NOMO-1 (cell line): ENCODE data around the gene NCKAP5L.

Source experiments
- DNase-seq, 2 experiments: peaks; one replicate each; lab custom pipeline; 2025; ENCODE audit not compliant: unreplicated experiment in 2 of 2; lab: John Stamatoyannopoulos, UW

The NCKAP5L gene

DNA sequence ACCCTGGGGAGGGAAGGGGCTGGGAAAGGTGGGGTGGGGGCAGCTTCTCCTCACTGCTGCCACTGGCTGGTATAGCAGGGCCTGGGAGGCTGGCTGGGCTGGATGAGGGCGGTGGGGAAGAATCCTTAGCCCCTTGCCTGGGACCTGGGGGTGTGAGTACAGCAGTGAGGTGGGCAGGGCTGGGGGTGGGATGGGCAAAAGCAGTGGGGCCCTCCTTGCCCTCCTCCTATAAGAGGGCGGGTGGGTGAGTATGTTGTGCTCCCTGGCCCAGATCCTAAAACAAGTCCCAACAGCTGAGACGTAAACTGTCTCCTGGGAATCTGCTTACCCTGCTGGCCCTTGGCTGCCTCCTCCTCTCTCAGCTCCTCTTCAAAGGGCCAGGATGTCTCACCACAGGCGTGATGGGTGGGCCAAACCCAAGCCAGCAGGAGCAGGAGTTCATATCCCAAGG is 2.2 kb downstream of the NCKAP5L start:
- DNase-seq, result no peak

DNA sequence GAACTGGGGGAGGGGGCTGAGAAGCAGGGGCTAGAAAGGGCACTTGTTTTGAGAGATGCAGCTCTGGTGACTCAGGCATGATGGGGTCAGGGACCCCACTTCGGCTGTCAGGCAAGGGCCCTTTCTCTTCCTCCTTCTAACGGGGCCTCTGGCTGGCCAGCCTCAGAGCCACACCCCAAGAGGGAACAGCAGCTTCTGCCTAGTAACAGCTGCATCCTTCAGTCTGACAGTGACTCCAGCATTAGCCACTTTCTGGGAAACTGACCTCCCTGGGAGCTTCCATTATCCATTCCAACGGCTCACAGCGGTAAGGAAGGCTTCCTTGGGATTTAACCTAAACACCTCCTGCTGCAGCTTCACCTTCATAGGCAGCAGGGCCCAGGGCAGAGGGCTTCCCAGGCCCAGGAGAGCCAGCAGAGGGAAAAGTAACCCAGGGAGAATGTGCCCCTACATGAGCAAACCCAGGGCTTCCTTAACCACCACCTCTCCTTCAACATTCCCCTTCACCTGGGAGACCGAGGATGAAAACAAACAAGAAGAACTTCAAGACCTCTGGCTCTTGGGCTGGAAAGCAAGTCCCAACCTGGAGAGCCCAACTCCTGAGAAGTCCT is 2.7 kb downstream of the NCKAP5L start:
- peak; percentile 66 to 70 for DNase-seq

DNA sequence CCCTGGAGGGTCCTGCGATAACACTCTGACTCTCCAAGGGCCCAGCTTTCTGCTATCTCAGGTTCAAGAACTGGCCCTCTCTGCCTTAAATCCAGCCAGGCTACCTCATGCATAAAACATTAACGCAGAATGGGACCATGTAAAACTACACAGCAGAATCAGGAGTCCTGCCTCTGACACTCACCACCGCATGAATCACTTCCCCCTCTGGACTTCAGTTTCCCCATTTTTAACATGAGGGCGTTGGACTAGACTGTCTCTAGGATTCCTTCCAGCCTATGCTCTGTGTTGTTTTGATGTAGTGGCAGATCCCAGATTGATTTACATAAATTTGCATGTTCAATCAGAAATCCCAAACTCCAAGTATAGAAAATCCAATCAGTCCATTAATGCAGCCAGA is 3.3 kb downstream of the NCKAP5L start:
- DNase-seq, result peak; percentile 81 to 89

DNA sequence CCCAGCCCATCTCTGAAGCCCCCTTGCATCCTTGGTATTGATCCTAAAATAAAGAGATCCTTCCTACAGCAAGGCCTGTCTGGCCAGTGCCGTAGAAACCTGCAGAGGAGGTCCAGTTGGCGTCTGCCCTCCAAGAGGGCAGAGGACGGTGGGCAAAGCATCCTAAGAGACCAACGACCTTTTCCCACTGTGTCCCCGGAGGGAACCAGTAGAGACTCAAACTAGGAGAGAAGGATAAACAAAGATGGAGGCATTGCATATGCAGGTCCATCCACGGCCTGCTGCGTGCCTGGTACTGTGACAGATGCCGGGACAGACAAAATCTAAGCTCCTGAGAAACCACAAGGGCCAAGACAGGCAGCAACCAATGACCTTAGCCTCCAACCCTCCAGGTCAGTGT is 3.8 kb downstream of the NCKAP5L start:
- DNase-seq, result no peak

DNA sequence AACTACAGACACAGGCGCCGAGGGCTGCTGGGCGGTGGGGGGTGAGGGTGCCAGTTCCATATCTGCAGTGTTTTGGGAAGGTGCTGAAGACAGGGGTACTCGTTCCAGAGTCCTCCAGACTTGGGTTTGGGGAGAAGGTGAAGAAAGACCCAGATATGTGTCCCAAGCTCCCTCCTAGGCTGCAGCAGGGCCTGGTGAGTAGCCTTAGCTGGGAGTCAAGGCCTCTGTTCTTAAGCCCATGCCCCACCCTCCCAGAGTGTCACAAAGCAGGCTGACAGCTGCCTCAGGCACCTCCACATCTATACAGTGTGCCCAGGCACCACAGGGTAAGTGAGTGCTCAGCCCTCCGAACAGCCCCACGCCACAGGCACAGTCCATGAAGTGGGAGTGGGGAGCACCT is 4.3 kb downstream of the NCKAP5L start:
- DNase-seq, result no peak

DNA sequence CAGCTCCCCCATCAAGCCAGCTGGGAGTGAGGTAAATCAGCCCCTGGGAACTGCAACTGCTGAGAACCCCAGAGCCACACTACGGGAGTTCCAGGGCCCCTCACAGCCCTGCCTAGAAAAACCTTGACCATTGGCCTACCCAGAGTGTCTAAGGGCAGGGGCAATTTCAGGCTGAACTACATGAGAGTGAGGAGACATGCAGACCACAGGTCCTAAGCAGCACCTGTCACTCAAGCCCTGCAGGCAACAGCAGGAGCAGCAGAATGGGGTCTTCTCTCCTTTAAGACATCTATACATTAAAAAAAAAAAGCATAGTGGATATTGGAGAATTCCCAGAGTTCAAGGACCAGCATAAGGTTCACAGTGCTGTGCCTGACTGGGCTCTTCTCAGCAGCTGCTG is 4.9 kb downstream of the NCKAP5L start:
- DNase-seq, result no peak

DNA sequence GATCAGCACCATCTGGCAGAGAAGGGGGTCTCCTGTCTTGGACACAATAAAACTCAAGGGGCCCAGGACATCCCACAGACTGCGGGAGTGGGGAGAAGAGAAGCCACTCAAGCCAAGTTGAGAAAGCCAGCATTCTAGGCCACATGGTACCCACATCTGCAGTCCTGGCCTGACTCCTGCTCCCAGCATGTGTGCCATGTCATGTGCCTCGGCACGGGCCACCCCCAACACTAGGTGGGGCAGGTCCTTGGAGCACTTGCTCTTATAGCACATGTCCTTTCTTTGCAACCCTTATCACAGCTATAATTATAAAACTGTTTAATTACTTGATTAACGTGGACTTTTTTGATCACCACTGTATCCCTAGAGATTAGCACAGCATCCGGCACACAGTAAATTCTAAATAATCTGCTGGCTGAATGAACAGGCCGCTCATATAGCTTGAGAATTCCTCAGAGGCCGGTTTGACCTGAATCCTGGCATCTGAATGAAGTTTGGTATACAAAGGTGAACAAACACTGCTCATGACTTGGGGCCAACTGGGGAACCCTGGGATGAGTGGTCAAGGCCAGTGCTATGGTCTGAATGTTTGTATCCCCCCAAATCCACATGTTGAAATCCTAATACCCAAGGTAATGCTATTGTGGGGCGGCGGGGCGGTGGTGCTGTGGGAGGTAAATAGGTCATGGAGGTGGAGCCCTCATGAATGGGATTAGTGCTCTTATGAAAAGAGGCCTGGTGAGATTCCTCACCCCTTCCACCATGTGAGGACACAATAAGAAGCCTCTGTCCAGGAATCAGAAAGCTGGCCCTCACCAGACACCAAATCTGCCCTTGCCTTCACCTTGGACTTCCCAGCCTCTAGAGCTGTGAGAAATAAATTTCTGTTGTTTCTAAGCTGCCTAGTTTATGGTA is 6.6 kb downstream of the NCKAP5L start:
- no peak for DNase-seq

DNA sequence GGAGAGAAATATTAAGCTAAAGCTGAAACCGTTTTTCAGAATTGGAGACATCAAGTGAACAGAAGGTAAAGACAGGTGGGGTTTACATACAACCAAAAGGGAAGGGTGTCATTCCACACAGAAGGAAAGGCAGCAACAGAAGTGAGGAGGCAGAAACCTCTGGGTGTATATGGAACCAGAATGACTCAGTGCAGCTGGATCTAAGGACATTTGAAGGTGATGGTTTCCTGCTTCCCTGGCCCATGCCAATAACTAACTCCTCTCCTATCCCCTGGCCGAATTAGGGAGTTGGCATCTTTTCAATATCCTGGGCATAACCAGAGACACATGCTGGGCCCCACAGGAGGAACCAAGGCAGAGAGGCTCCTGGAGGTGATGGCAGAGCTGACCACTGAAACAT is 8.4 kb downstream of the NCKAP5L start:
- no peak for DNase-seq

DNA sequence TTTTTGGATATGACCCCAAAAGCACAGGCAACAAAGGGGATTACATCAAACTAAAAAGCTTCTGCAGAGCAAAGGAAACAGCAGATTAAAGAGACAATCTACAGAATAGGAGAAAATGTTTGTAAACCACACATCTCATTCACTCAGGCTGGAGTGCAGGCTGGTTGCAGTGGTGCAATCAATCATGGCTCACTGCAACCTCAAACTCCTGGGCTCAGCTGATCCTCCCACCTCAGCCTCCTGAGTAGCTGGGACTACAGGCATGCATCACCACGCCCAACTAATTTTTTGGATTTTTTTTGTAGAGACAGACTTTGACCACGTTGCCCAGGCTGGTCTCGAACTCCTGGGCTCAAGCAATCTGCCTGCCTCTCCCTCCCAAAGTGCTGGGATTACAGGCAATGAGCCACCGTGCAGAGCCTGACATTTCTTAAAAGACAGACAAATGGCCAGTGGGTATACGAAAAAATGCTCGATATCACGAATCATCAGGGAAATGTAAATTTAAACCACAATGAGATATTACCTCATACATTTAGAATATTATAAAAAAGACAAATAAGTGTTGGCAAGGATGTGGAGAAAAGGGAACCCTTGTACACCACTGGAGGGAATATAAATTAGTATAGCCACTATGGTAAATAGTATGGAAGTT is 9.8 kb downstream of the NCKAP5L start:
- DNase-seq, result no peak

DNA sequence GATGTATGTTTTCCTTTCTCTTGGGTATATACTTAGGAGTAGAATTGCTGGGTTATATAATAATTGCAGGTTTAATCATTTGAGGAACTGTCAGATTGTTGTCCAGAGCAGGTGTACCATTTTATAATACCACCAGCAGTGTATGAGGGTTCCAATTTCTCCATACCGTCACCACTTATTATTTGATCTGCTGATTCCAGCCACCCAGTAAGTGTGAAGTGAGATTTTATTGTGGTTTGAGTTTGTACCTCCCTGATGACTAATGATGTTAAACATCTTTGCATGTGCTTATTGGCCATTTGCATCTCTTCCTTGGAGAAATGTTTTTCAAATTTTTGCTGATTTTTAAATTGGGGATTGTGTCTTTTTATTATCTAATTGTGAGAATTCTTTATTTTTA is 15.1 kb downstream of the NCKAP5L start:
- DNase-seq, result no peak

DNA sequence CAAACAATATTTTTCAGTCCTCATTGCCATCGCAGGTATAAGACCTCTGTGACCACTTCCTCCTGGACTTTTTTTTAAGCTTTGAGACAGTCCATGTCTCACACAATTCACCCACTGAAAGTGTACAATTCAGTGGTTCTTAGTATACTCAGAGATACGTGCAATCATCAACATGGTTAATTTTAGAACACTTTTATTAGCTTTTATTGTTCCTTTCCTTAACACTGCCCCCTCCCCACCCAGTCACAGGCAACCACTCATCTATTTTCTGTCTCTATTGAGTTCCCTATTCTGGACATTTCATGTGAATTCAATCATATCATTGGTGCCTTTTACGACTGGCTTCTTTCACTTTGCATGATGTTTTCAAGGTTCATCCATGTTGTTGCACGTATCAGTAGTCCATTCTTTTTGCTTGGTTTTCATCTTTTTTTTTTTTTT is 16.2 kb downstream of the NCKAP5L start:
- DNase-seq, result peak; percentile 7 to 20

DNA sequence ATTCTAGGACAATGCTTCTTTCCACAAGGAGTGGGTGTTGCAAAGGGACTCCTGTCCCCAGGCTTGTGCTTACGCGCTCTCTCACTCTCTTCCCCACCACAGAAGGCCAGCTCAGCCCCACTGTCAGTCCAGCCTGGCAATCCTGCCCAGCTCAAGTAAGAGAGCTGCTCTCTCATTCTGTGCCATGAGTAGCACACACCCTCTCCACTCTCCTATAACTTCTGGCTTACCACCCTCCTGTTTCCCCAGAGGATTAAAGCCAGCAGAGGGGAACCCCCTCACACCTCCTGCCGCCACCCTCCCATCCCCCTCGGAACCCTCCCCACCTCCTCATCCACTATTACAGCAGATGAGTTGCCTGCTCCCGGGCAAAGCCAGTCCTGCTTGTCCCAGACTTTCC is 17.1 kb downstream of the NCKAP5L start:
- no peak for DNase-seq

DNA sequence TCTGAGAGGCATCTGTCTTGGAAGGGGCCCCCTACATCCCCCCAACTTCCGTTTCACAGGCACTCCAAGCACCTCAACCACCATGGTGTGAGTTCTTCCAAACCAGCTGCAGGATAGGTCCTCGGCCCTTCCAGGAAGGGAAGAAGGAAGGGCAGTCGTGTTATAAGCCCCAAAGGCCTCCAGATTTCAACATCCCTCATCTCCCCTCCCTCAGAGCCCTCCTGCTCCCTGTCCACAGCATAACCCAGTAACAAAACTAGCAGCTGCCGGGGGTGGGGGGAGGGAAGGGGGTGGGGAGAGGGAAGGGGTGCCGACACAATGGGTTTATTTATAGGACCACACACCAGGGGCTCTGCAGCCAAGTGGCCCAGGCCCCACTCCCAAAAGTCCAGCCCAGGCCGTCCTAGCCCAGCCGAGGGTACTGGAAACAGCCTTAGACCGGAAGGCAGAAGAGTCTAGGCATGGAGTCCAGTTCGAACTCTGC is 18.3 kb downstream of the NCKAP5L start:
- DNase-seq, result no peak

DNA sequence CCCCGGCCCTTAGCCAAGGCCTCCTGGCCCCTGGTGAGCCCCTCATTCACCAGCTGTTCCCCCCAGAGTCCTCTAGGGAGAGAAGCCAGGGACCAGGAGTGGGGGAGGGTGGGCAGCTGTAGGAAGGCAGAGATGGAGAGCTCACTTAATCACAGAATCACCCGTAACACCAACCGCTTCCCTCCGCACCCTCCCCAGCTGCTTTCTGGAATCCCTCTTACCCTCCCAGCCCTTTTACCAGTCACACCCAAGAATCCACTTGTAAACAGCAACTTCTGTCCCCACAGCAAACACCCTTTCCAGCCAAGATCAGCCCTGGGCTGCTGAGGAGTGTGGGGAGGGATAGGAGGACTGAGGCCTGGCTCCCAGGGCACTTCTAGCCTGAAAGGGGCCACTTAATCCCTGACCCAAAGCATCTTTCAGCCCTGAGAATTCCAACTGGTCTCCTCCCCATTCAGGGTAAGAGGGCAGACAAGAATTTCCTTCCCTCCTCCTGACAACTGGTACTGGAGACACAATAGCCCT is 18.8 kb downstream of the NCKAP5L start:
- no peak for DNase-seq

DNA sequence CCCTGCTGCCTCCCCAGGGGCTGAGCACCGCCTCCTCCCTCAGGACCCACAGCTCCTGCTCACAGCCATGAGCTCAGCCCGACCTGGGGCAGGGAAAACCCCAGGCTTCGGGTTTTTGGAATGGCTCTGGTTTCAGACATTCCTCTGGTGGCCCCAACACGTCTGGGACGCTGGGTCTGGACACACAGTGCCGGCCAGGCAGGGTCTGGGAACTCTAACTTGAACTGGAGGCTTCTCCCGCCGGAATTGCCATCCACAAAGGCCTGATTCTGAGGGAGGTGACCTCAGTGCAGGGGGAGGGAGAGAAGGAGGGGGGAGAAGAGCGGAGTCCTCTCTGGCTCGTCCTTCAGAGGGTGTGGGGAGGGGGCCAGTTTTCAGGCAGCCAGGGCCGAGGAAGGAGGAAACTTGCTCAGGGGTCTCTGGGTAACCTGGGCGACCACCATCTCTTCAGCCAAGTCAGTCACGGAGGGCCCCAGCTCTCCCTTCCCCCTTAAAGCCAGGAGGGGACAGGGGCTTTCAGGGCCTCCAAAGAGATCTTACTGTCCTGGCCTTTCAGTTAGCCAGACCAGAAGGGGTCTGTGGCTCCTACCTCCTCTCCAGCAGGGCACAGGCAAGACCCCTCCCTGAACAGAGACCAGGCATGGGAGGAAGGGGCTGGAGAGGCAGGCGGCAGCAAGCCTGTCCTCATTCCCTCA is 19.4 kb downstream of the NCKAP5L start:
- no peak for DNase-seq

DNA sequence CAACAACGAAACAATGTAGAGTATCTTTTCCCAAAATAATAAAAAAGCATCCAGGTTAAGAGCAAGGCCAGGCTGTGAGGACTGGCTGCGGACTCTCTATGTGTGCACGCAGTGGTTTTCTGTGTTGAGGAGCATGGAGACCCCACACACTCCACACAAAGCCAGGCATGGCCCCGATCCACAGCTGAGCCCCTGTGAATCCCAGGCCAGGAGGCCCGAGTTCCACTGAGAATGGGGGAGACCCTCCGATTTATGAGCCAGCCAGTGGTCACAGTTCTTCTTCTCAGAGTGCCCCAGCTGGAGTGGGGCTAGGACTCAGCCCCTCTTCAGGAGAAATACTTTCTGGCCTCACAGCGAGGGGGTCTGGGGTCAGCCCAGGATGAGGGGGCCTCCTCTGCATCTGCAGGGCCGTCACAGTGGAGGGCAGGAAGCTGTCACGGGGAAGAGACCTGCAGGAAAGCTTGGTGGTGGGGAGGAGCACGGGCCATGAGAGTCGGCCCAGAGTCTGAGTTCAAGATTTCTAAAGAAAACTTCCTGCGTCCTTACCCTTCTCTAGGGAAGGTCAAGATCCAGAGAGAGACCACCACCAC is 20.1 kb downstream of the NCKAP5L start:
- DNase-seq, result no peak

DNA sequence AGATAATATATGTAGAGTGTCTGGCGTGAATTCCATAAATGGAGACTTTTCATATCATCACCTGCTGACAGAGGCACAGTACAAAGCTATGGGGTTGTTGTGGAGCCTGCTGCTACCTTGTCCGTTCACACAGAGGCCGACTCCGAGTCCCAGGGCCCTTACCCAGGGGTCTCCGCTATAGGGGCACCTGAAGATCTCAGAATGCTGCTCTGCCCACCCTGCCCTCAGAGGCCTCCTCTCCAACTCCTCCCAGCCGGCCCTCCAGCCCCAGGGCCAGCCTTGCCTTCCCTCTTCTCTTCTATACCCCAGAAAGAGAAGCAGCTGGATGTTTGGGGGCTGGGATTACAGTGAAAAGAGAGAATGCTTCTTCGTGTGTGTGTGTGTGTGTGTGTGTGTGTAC is 21.3 kb downstream of the NCKAP5L start:
- no peak for DNase-seq

DNA sequence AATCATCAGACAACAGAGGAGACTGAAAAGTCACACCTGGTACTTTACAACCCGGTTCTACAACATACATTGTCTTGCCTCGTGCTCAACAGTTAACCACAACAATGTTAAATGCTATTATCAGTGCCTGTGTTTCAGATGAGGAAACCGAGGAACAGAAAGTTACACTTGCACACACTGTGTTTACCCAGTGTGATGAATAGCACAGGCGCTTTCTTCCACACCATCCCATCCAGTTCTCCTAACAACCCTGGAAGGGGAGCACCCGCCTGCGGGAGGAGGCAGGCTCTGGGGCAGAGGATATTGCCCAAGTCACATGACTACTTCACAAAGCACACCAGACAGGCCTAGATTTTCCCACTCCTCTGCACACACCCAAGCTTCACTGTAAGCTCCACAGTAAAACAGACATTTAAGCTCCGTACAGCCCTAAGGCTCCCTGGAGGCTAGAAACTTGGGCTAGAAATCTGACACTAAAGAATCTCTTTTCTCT is 21.8 kb downstream of the NCKAP5L start:
- no peak for DNase-seq

DNA sequence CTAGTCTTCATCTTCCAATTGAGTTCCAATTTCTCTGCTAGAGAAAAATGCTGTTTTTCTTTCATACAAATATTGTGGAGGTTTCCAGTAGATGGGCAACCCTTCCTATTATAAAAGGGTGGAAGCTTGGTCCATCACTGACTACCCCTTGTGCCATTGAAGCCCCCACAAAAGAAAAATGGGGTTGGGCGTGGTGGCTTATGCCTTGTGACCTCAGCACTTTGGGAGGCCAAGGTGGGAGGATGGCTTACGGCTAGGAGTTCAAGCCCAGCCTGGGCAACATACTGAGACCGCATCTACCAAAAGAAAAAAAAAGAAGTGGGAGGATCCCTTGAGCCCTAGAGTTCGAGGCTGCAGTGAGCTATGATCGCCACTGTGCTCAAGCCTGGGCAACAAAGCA is 22.8 kb downstream of the NCKAP5L start:
- DNase-seq, result no peak

DNA sequence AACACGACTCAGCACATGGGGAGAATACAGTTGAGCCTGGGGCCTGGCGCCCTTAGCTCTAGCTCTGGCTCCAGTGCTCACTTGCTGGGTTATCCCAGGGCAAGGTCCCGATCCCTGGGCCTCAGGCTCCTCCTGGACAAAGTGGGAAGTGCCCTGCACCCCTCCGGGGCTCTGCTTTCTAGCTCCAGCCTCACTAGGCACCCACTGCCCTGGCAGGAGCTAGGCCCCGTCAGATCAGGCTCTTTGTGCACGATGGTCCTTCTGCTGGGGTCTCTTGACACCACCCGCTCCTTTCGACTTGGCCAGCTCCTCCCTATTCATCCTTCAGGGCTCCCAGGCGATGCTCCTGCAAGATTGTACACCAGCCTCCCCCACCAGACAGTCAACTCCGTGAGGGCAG is 23.4 kb downstream of the NCKAP5L start:
- DNase-seq, result no peak
